K562 (cell line): ENCODE results near the gene CYLD. TPM values are rescaled to one million over a fixed set of nuclear protein-coding genes. Genes with fewer than 3 reads are reported as not detected.
A peak's percentile ranks its signal among the peaks of the same experiment; 100 is the strongest.

ENCODE experiments used
- ARID1B ChIP-seq: fragments of 450-650 bp; IDR thresholded peaks from 2 replicates; pipeline ENCODE4 v1.6.1; 2016; ENCODE audit warnings: antibody characterized with exemption, mild to moderate bottlenecking, inconsistent platforms
- BACH1 ChIP-seq: fragments of 200-800 bp; sonication (Bioruptor generic); IDR thresholded peaks from 2 replicates; pipeline ENCODE4 v1.6.1; 2016; ENCODE audit warnings: missing genetic modification characterization, missing compliant biosample characterization
- BCLAF1 ChIP-seq, 2 experiments: fragments of 450-650 bp in 1 of 2; IDR thresholded peaks; 2 replicates each; pipeline ENCODE4 v1.6.1; 2011 to 2017; ENCODE audit warnings: low read depth in 2 of 2, antibody characterized with exemption in 1 of 2, borderline replicate concordance in 1 of 2, low read length in 1 of 2, mild to moderate bottlenecking in 1 of 2, mixed read lengths in 1 of 2; ENCODE audit not compliant: control insufficient read depth in 1 of 2
- BCOR ChIP-seq: fragments of 450-650 bp; IDR thresholded peaks from 2 replicates; pipeline ENCODE4 v1.6.1; 2016
- E4F1 ChIP-seq: fragments of 250-450 bp; sonication (Bioruptor Pico); IDR thresholded peaks from 2 replicates; pipeline ENCODE4 v1.5.0; 2021; ENCODE audit warnings: mild to moderate bottlenecking, borderline replicate concordance
- GABPB2 ChIP-seq: fragments of 250-450 bp; sonication (Bioruptor Pico); conservative IDR thresholded peaks from 2 replicates; pipeline ENCODE4 v1.5.1; 2021; ENCODE audit warnings: mild to moderate bottlenecking
- HES1 ChIP-seq: fragments of 450-650 bp; IDR thresholded peaks from 2 replicates; pipeline ENCODE4 v1.6.1; 2016; ENCODE audit warnings: low read depth, mild to moderate bottlenecking, moderate library complexity
- MXI1 ChIP-seq: IDR thresholded peaks from 2 replicates; pipeline ENCODE4 v1.6.1; 2011; ENCODE audit warnings: low read depth, mild to moderate bottlenecking, improper control_type of control experiment, low read length
- MYNN ChIP-seq, 2 experiments: sonication (generic); formaldehyde crosslinking in 1 of 2; IDR thresholded peaks; 2 replicates each; pipeline versions ENCODE4 v1.5.0 to v1.6.1; 2016 to 2020; ENCODE audit warnings: antibody characterized with exemption in 1 of 2, missing genetic modification reagents in 1 of 2
- PHB2 ChIP-seq: fragments of 450-650 bp; IDR thresholded peaks from 2 replicates; pipeline ENCODE4 v1.6.1; 2017; ENCODE audit warnings: low read depth
- RFX5 ChIP-seq: IDR thresholded peaks from 2 replicates; pipeline ENCODE4 v1.6.1; 2011; ENCODE audit warnings: low read depth, mild to moderate bottlenecking, improper control_type of control experiment, low read length
- SAFB2 ChIP-seq: fragments of 200-400 bp; formaldehyde crosslinking; IDR thresholded peaks from 2 replicates; pipeline ENCODE4 v1.6.1; 2018; ENCODE audit warnings: borderline replicate concordance, low read length, low read depth, moderate library complexity; ENCODE audit not compliant: severe bottlenecking
- SMAD2 ChIP-seq: fragments of 150-350 bp; IDR thresholded peaks from 2 replicates; pipeline ENCODE4 v1.6.1; 2014; ENCODE audit warnings: low read depth, mild to moderate bottlenecking, low read length
- SNRNP70 ChIP-seq: fragments of 200-400 bp; formaldehyde crosslinking; optimal IDR thresholded peaks from 2 replicates; pipeline ENCODE3; 2017; ENCODE audit warnings: low read depth, low read length
- SRSF9 ChIP-seq: fragments of 200-400 bp; formaldehyde crosslinking; IDR thresholded peaks from 2 replicates; pipeline ENCODE4 v1.6.1; 2017; ENCODE audit warnings: low read depth, low read length, borderline replicate concordance
- TRIM28 ChIP-seq: fragments of 450-650 bp; IDR thresholded peaks from 2 replicates; pipeline ENCODE4 v1.6.1; 2017
- ZFP30 ChIP-seq: fragments of 250-450 bp; sonication (Bioruptor Pico); IDR thresholded peaks from 2 replicates; pipeline ENCODE4 v1.8.0; 2022; ENCODE audit warnings: moderate library complexity, mild to moderate bottlenecking, inconsistent platforms, borderline replicate concordance
- ZNF184 ChIP-seq: sonication (generic); formaldehyde crosslinking; IDR thresholded peaks from 2 replicates; pipeline ENCODE4 v1.5.0; 2020; ENCODE audit warnings: missing genetic modification reagents
- ZNF445 ChIP-seq: fragments of 250-450 bp; sonication (Bioruptor Pico); IDR thresholded peaks from 2 replicates; pipeline ENCODE4 v1.4.0; 2020; ENCODE audit warnings: low read depth, mild to moderate bottlenecking, moderate library complexity
- ZNF551 ChIP-seq: fragments of 250-450 bp; sonication (Bioruptor Pico); IDR thresholded peaks from 2 replicates; pipeline ENCODE4 v1.5.0; 2021; ENCODE audit warnings: mild to moderate bottlenecking, moderate library complexity
- polyA plus RNA-seq, 8 experiments: library from polyadenylated mRNA; depleted of rRNA in 4 of 8; stranded (reverse) in 5 of 8; unstranded in 3 of 8; fragments of >200 nt; fragmentation: Nextera tagmentation in 2 of 8; fragmentation: Illumina TruSeq in 1 of 8; extraction: Ambion mirVana in 2 of 8; extraction: Trizol in 1 of 8; gene quantifications; 2 replicates each; pipeline versions ENCODE4 v1.2.1 to v1.2.3, GENCODE V29; 2011 to 2014; ENCODE audit warnings: inconsistent platforms in 1 of 8, missing spikeins in 1 of 8
- total RNA-seq, 7 experiments: library from RNA; depleted of rRNA in 6 of 7; stranded (reverse); fragments of >200 nt in 6 of 7; fragmentation: Illumina TruSeq in 2 of 7; extraction: Trizol in 2 of 7; gene quantifications; 2 replicates each; pipeline versions ENCODE4 v1.2.1 to v1.2.3, GENCODE V29; 2011 to 2021; ENCODE audit warnings: low replicate concordance in 1 of 7

The CYLD gene
- total and polyA plus RNA-seq, 9 of the 15 experiments (the other 6 are each of a cell fraction or from before 2014, with no cell fraction given), result 3.4 to 7.4 (median 5.3) TPM

GRCh38 chr16:50841081-50841886 lies 99.4 kb downstream of the CYLD start (continued):
- no peak for TF ChIP-seq ZFP30 (CRISPR knock-in tag)
- no peak for TF ChIP-seq GABPB2 (CRISPR knock-in tag)
- TF ChIP-seq ZNF184 (CRISPR knock-in tag), result no peak
- TF ChIP-seq PHB2, result 0 out of 2 replicates have a peak, but pooled peaks have one; percentile 58
- no peak for TF ChIP-seq MXI1
- TF ChIP-seq RFX5, result no peak
- TF ChIP-seq ARID1B, result peak; percentile 95
- no peak for TF ChIP-seq SNRNP70
- no peak for TF ChIP-seq ZNF551 (CRISPR knock-in tag)
- TF ChIP-seq SAFB2, result no peak
- TF ChIP-seq HES1, result peak; percentile 100
- TF ChIP-seq E4F1 (CRISPR knock-in tag), result no peak
- peak; percentile 69; the same call in 1 of the 2 replicates for TF ChIP-seq MYNN (IDR thresholded peaks at IDR 0.05)
- no peak for TF ChIP-seq MYNN (CRISPR knock-in tag; IDR thresholded peaks at IDR 0.05)
- TF ChIP-seq ZNF445 (CRISPR knock-in tag), result no peak
- TF ChIP-seq BCOR, result peak; percentile 96
- no peak for TF ChIP-seq BACH1
- TF ChIP-seq BCLAF1 (IDR thresholded peaks at IDR 0.05; ENCODE audit: borderline replicate concordance in 1 of 2, control insufficient read depth in 1 of 2, low read depth in 2 of 2, low read length in 1 of 2), result no peak
- no peak for TF ChIP-seq SRSF9
- no peak for TF ChIP-seq SMAD2
- TF ChIP-seq TRIM28, result peak; percentile 78; the same call in 1 of the 2 replicates
